HL-60 (cell line): ENCODE results near the gene SUSD5.

Experiments
- CTCF ChIP-seq: IDR thresholded peaks from one replicate; pipeline ENCODE4 v1.5.1; 2011; ENCODE audit warnings: low read length, control low read depth, inconsistent platforms; ENCODE audit not compliant: insufficient read depth
- POLR2AphosphoS5 ChIP-seq: IDR thresholded peaks from 2 replicates; pipeline ENCODE4 v1.6.1; 2012; ENCODE audit warnings: low read depth

- TF ChIP-seq CTCF (no peak), POLR2AphosphoS5 (no peak)
Measured at GRCh38 chr3:33124638-33125037, 94.0 kb downstream of the SUSD5 start.
